22Rv1 (cell line): Measurements from ENCODE around the gene CABS1.

Experiments
- H3K27ac ChIP-seq: fragments of 450-650 bp; 2 replicates; pipeline ENCODE4 v1.5.1; 2017
- CTCF ChIP-seq: fragments of 450-650 bp; IDR thresholded peaks from 2 replicates; pipeline ENCODE4 v1.5.1; 2017; ENCODE audit warnings: mild to moderate bottlenecking
- ZFX ChIP-seq: fragments of 450-650 bp; IDR thresholded peaks from 2 replicates; pipeline ENCODE4 v1.6.1; 2017; ENCODE audit warnings: antibody characterized with exemption, borderline replicate concordance

CABS1 gene

GRCh38 chr4:70303090-70303489 is 31.7 kb upstream of the CABS1 start:
- no peak overlapping the region for H3K27ac ChIP-seq
- TF ChIP-seq CTCF (no peak), ZFX (no peak)

GRCh38 chr4:70305601-70306000 is 29.2 kb upstream of the CABS1 start:
- TF ChIP-seq ZFX, result no peak
- no peak for TF ChIP-seq CTCF
- no peak overlapping the region for H3K27ac ChIP-seq

GRCh38 chr4:70306076-70306475 is 28.7 kb upstream of the CABS1 start:
- TF ChIP-seq CTCF (no peak), ZFX (no peak)
- H3K27ac ChIP-seq, result no peak overlapping the region

- H3K27ac ChIP-seq, result no peak overlapping the region
Observed at GRCh38 chr4:70313736-70314135, 21.0 kb upstream of the CABS1 start.

GRCh38 chr4:70315928-70316327 is 18.9 kb upstream of the CABS1 start:
- TF ChIP-seq ZFX, result no peak
- no peak for TF ChIP-seq CTCF
- H3K27ac ChIP-seq, result no peak overlapping the region

More at GRCh38 chr4:70313736-70314135, 21.0 kb upstream of the CABS1 start:
- TF ChIP-seq ZFX, result no peak
- no peak for TF ChIP-seq CTCF

GRCh38 chr4:70326052-70326451 is 8.7 kb upstream of the CABS1 start:
- no peak for TF ChIP-seq CTCF
- H3K27ac ChIP-seq, result no peak overlapping the region

GRCh38 chr4:70336043-70336442 is 1.3 kb downstream of the CABS1 start:
- no peak overlapping the region for H3K27ac ChIP-seq
- TF ChIP-seq CTCF, result no peak
- TF ChIP-seq ZFX, result no peak
